Heart left ventricle (tissue), 16 donors: Measurements from ENCODE around the gene RTL10. TPM values are rescaled to one million over a fixed set of nuclear protein-coding genes. Genes with fewer than 3 reads are reported as not detected.

Experiments used
- ATAC-seq, 4 donors: fragments of 200-7000 bp; cut with Tn5 transposase; one replicate each; pipeline ENCODE4 v1.9.1; 2020 to 2022; ENCODE audit warnings: moderate library complexity in 4 of 4, mild to moderate bottlenecking in 3 of 4, moderate number of reproducible peaks in 1 of 4
- DNase-seq, 5 donors: peaks; one replicate each; pipeline ENCODE4 v3.0.0-alpha.2; 2020
- H3K27ac ChIP-seq, 12 donors: fragments of 200-600 bp; sonication (generic) in 4 of 12; one replicate each; pipeline versions ENCODE4 v1.5.0 to v1.8.0; 2016 to 2022; ENCODE audit warnings: mild to moderate bottlenecking in 2 of 12
- H3K27me3 ChIP-seq, 9 donors: fragments of 200-600 bp; sonication (generic) in 2 of 9; one replicate each; pipeline versions ENCODE4 v1.5.1 to v1.8.0; 2016 to 2022; ENCODE audit warnings: mild to moderate bottlenecking in 3 of 9
- H3K36me3 ChIP-seq, 9 donors: fragments of 200-600 bp; sonication (generic) in 2 of 9; one replicate each; pipeline versions ENCODE4 v1.5.0 to v1.8.0; 2018 to 2022; ENCODE audit warnings: mild to moderate bottlenecking in 2 of 9
- H3K4me1 ChIP-seq, 12 donors: fragments of 200-600 bp; sonication (generic) in 4 of 12; one replicate each; pipeline versions ENCODE4 v1.5.0 to v1.8.0; 2016 to 2022; ENCODE audit warnings: mild to moderate bottlenecking in 3 of 12
- H3K4me3 ChIP-seq, 12 donors: fragments of 200-600 bp; sonication (generic) in 4 of 12; one replicate each; pipeline versions ENCODE4 v1.5.0 to v1.8.0; 2017 to 2022; ENCODE audit warnings: mild to moderate bottlenecking in 9 of 12, moderate library complexity in 4 of 12
- H3K9me3 ChIP-seq, 12 donors: fragments of 200-600 bp; sonication (generic) in 4 of 12; one replicate each; pipeline versions ENCODE4 v1.5.0 to v1.8.0; 2016 to 2022; ENCODE audit warnings: mild to moderate bottlenecking in 1 of 12
- CTCF ChIP-seq, 12 donors: fragments of 200-600 bp; sonication (generic) in 4 of 12; IDR thresholded peaks; one replicate each; pipeline versions ENCODE4 v1.5.0 to v1.8.0; 2018 to 2022; ENCODE audit warnings: antibody characterized with exemption in 12 of 12, mild to moderate bottlenecking in 5 of 12
- POLR2A ChIP-seq, 2 donors: fragments of 450-650 bp; IDR thresholded peaks; one replicate each; pipeline ENCODE4 v1.6.1; 2017; ENCODE audit warnings: antibody characterized with exemption in 2 of 2, mild to moderate bottlenecking in 2 of 2, moderate library complexity in 2 of 2
- WGBS, 4 donors: extraction: QIAGEN DNeasy Blood & Tissue Kit in 2 of 4; methylation state at CpG; one replicate each; pipeline versions ENCODE4 v1.1.5 to v1.1.7; 2013 to 2018; 5-methylcytosine and 5-hydroxymethylcytosine counted together
- intact Hi-C, 10 donors: fragments of 100-400 bp; cut with DNase I; formaldehyde crosslinking; loops; one replicate each; pipeline versions ENCODE4 v1.11.1 to v1.14.2; 2022
- polyA plus RNA-seq, 2 donors: library from polyadenylated mRNA; stranded (reverse); fragments of 200-250 nt; gene quantifications; one replicate each; pipeline ENCODE4 v1.2.3, GENCODE V29; 2013
- total RNA-seq, 9 donors: library from RNA; depleted of rRNA in 2 of 9; stranded (reverse); fragments of >200 nt in 2 of 9; fragmentation: NEBNext Ultra II Directional in 3 of 9; extraction: Animal tissue kit (Norgen Biotek cat#: 25700) in 3 of 9; gene quantifications; one replicate each; pipeline versions ENCODE4 v1.1.0 to v1.2.4, GENCODE V29; 2016 to 2023
- donor health status: ischemic (EF 13 %, LVEDD 7.1; RV severe dilation, severe dysfunction).
- donor health status: healthy with polysubstance abuse.
- donor health status: DM: no; HTN: yes; CAD: no.
- donor health status: DM: no; HTN: no; CAD: no.
- donor health status: ischemic (EF 25% LVEDD 6.9; RV normal size, moderate dysfunction).
- donor health status: ischemic (EF 25% LVEDD 5.7; RV mildly dilated, moderate dysfunction).
- donor health status: healthy.
- donor health status: DM: yes; HTN: yes; CAD: no.
- donor health status: ischemic (EF 35%, LVEDD 5.7; RV mildly dilated, moderate dysfunction).
- donor health status: nonischemic (EF 11% LVEDD 7.7; RV severe dilation, severe dysfunction).
- donor health status: DM: yes; HTN: yes; CAD: no.
- donor health status: PGD.
- donor health status: ischemic (EF 29% LVEDD 5.4; RV normal size, mild dysfunction).
- donor health status: nonischemic (EF 23%, LVEDD 6.1; RV moderate dilation, normal function).

Gene RTL10
- total and polyA plus RNA-seq, 11 donors: 4.6 to 11.6 (median 7.5) TPM

- no peaks in the 10 kb centered on the region for H3K36me3 ChIP-seq
- no peaks in the 10 kb centered on the region for H3K9me3 ChIP-seq
- H3K4me3 ChIP-seq: no peak overlapping the region
- H3K27me3 ChIP-seq: no peaks in the 10 kb centered on the region
- ATAC-seq (no peak), DNase-seq (no peak)
- TF ChIP-seq CTCF (IDR thresholded peaks at IDR 0.05): no peak
- no peak for TF ChIP-seq POLR2A (IDR thresholded peaks at IDR 0.05)
- H3K27ac ChIP-seq: no peak overlapping the region
- peaks cover 0 to 33% (median 18%) of the 10 kb centered on the region in 12 donors for H3K4me1 ChIP-seq
- WGBS, 4 donors: 93 to 97% (median 95%) methylated on average over 6 to 8 of the region's 8 CpGs
- intact Hi-C loops: no loop called here
These were observed 12.9 kb downstream of the RTL10 start for GRCh38 chr22:19841641-19842392.

- H3K27ac ChIP-seq: no peak overlapping the region
- H3K9me3 ChIP-seq: no peaks in the 10 kb centered on the region
- H3K36me3 ChIP-seq: no peaks in the 10 kb centered on the region
- DNase-seq: no peak
- peaks cover 0 to 33% (median 18%) of the 10 kb centered on the region in 12 donors for H3K4me1 ChIP-seq
- no peak for ATAC-seq
- no peaks in the 10 kb centered on the region for H3K27me3 ChIP-seq
- 93 to 98% (median 95%) methylated on average over 6 of the region's 6 CpGs for WGBS, 4 donors
- intact Hi-C loops: no loop called here
- H3K4me3 ChIP-seq: no peak overlapping the region
- TF ChIP-seq CTCF (IDR thresholded peaks at IDR 0.05) (no peak), POLR2A (IDR thresholded peaks at IDR 0.05) (no peak)
These were observed 13.6 kb downstream of the RTL10 start for GRCh38 chr22:19840955-19841640.

GRCh38 chr22:19840059-19840458, 14.6 kb downstream of the RTL10 start:
- H3K27ac ChIP-seq: no peak overlapping the region
- TF ChIP-seq CTCF (IDR thresholded peaks at IDR 0.05): no peak
- no peak for TF ChIP-seq POLR2A (IDR thresholded peaks at IDR 0.05)
- DNase-seq (no peak), ATAC-seq (no peak)
- no peaks in the 10 kb centered on the region for H3K9me3 ChIP-seq
- WGBS, 4 donors: 82 to 90% (median 88%) methylated on average over 4 of the region's 4 CpGs
- H3K4me1 ChIP-seq: peaks cover 0 to 29% (median 17%) of the 10 kb centered on the region in 12 donors
- intact Hi-C loops: no loop called here
- no peaks in the 10 kb centered on the region for H3K27me3 ChIP-seq
- H3K4me3 ChIP-seq: no peak overlapping the region
- H3K36me3 ChIP-seq: no peaks in the 10 kb centered on the region

GRCh38 chr22:19837915-19838314, 16.8 kb downstream of the RTL10 start:
- Histone ChIP-seq H3K27ac (no peak overlapping the region), H3K4me1 (peaks cover 0 to 8% (median under 1%) of the 10 kb centered on the region in 12 donors), H3K4me3 (no peak overlapping the region), H3K9me3 (no peaks in the 10 kb centered on the region), H3K27me3 (no peaks in the 10 kb centered on the region), H3K36me3 (no peaks in the 10 kb centered on the region)
- no peak for ATAC-seq
- TF ChIP-seq CTCF (IDR thresholded peaks at IDR 0.05): no peak
- no peak for TF ChIP-seq POLR2A (IDR thresholded peaks at IDR 0.05)
- 90 to 96% (median 92%) methylated on average over 6 of the region's 6 CpGs for WGBS, 4 donors
- DNase-seq: no peak
- intact Hi-C loops: no loop called here
